Ovary (tissue), 9 donors: ENCODE results near the gene EYA4. TPM values are rescaled to one million over a fixed set of nuclear protein-coding genes. Genes with fewer than 3 reads are reported as not detected.

ENCODE experiments used
- DNase-seq, 5 donors: peaks; one replicate each; pipeline ENCODE4 v3.0.0-alpha.2; 2019 to 2020
- H3K27ac ChIP-seq, 2 donors: fragments of 200-600 bp; one replicate each; pipeline versions ENCODE4 v1.5.1 to v1.8.0; 2019 to 2022
- H3K27me3 ChIP-seq: fragments of 200-600 bp; one replicate; pipeline ENCODE4 v1.8.0; 2022
- H3K36me3 ChIP-seq: fragments of 200-600 bp; sonication (generic); one replicate; pipeline ENCODE4 v1.5.1; 2019
- H3K4me1 ChIP-seq: one replicate; pipeline ENCODE4 v1.8.1; 2013; ENCODE audit warnings: mild to moderate bottlenecking, moderate library complexity; ENCODE audit not compliant: insufficient read depth
- H3K4me3 ChIP-seq: fragments of 200-600 bp; sonication (generic); one replicate; pipeline ENCODE4 v1.5.1; 2017
- H3K9me3 ChIP-seq, 2 donors: fragments of 200-600 bp in 1 of 2; sonication (generic) in 1 of 2; one replicate each; pipeline versions ENCODE4 v1.5.1 to v1.8.1; 2013 to 2019; ENCODE audit warnings: mild to moderate bottlenecking in 1 of 2, moderate library complexity in 1 of 2
- CTCF ChIP-seq, 3 donors: fragments of 450-650 bp in 2 of 3; fragments of 200-600 bp in 1 of 3; IDR thresholded peaks; one replicate each; pipeline versions ENCODE4 v1.5.1 to v1.8.0; 2016 to 2022; ENCODE audit warnings: antibody characterized with exemption in 3 of 3, mild to moderate bottlenecking in 1 of 3
- EP300 ChIP-seq: sonication (generic); formaldehyde crosslinking; IDR thresholded peaks from one replicate; pipeline ENCODE4 v1.6.1; 2017; ENCODE audit warnings: antibody characterized with exemption
- POLR2A ChIP-seq: fragments of 450-650 bp; IDR thresholded peaks from one replicate; pipeline ENCODE4 v1.6.1; 2017; ENCODE audit warnings: antibody characterized with exemption, mild to moderate bottlenecking, moderate library complexity
- WGBS, 3 donors: extraction: QIAGEN DNeasy Blood & Tissue Kit in 1 of 3; methylation state at CpG; one replicate each; pipeline versions ENCODE4 v1.1.5 to v1.1.7; 2013 to 2017; 5-methylcytosine and 5-hydroxymethylcytosine counted together
- intact Hi-C, 4 donors: fragments of 100-400 bp; cut with DNase I; formaldehyde crosslinking; loops; one replicate each; pipeline versions ENCODE4 v1.11.0 to v1.15.1; 2022 to 2023
- polyA plus RNA-seq, 2 donors: library from polyadenylated mRNA; stranded (reverse); fragments of 200-250 nt in 1 of 2; fragments of 350-450 nt in 1 of 2; fragmentation: Illumina TruSeq in 1 of 2; extraction: RNeasy Lipid Tissue Mini Kit (QIAGEN cat#74804) in 1 of 2; gene quantifications; one replicate each; pipeline ENCODE4 v1.2.3, GENCODE V29; 2013 to 2014
- total RNA-seq, 7 donors: library from RNA; depleted of rRNA in 2 of 7; stranded (reverse); fragments of >200 nt in 2 of 7; fragmentation: NEBNext Ultra II Directional in 3 of 7; extraction: Animal tissue kit (Norgen Biotek cat#: 25700) in 3 of 7; gene quantifications; one replicate each; pipeline versions ENCODE4 v1.1.0 to v1.2.4, GENCODE V29; 2016 to 2023
- donor health status: DM: no; HTN: no; CAD: no; lungs with moderate emphysema.
- donor health status: DM: no; HTN: no; CAD: no.
- donor health status: Bipolar disorder and iron deficiency.
- donor health status: DM: yes; HTN: yes; CAD: no.
- donor health status: DM: no; HTN: no; CAD: no.
- donor health status: DM: yes; HTN: yes; CAD: no.

Gene EYA4
- total and polyA plus RNA-seq, 9 donors: 0.08 to 17.8 (median 2.0) TPM

- intact Hi-C loops: no loop called here
- no peaks in the 10 kb centered on the region for H3K4me1 ChIP-seq
These were observed 298.5 kb downstream of the EYA4 start for GRCh38 chr6:133539502-133540259.

GRCh38 chr6:133540361-133540760, 299.2 kb downstream of the EYA4 start:
- H3K4me3 ChIP-seq: no peak overlapping the region
- WGBS, 3 donors: 79 to 82% (median 81%) methylated on average over 3 of the region's 3 CpGs
- H3K4me1 ChIP-seq: no peaks in the 10 kb centered on the region
- no peaks in the 10 kb centered on the region for H3K27me3 ChIP-seq
- no peak for DNase-seq
- H3K36me3 ChIP-seq: no peaks in the 10 kb centered on the region
- H3K27ac ChIP-seq: no peak overlapping the region
- intact Hi-C loops: no loop called here
- no peak for TF ChIP-seq POLR2A
- no peak for TF ChIP-seq CTCF (IDR thresholded peaks at IDR 0.05)
- TF ChIP-seq EP300: no peak
- no peaks in the 10 kb centered on the region for H3K9me3 ChIP-seq

More at GRCh38 chr6:133539502-133540259, 298.5 kb downstream of the EYA4 start:
- WGBS, 3 donors: 85 to 88% (median 85%) methylated on average over 3 of the region's 3 CpGs
- no peak for TF ChIP-seq EP300
- no peak for DNase-seq
- Histone ChIP-seq H3K36me3 (no peaks in the 10 kb centered on the region), H3K27me3 (no peaks in the 10 kb centered on the region), H3K9me3 (no peaks in the 10 kb centered on the region), H3K4me3 (no peak overlapping the region), H3K27ac (no peak overlapping the region)

GRCh38 chr6:133541040-133541439, 299.9 kb downstream of the EYA4 start:
- H3K27me3 ChIP-seq: no peaks in the 10 kb centered on the region

GRCh38 chr6:133542056-133542821, 301.1 kb downstream of the EYA4 start:
- no peak for DNase-seq
- no peaks in the 10 kb centered on the region for H3K9me3 ChIP-seq
- WGBS, 3 donors: 92 to 94% (median 93%) methylated on average over 9 of the region's 9 CpGs

More at GRCh38 chr6:133541040-133541439, 299.9 kb downstream of the EYA4 start:
- Histone ChIP-seq H3K4me1 (no peaks in the 10 kb centered on the region), H3K9me3 (no peaks in the 10 kb centered on the region), H3K4me3 (no peak overlapping the region), H3K27ac (no peak overlapping the region), H3K36me3 (no peaks in the 10 kb centered on the region)
- no peak for DNase-seq
- WGBS, 3 donors: 76 to 82% (median 80%) methylated on average over 2 of the region's 2 CpGs
- TF ChIP-seq CTCF (IDR thresholded peaks at IDR 0.05): no peak
- TF ChIP-seq EP300: no peak
- TF ChIP-seq POLR2A: no peak
- intact Hi-C loops: no loop called here

More at GRCh38 chr6:133542056-133542821, 301.1 kb downstream of the EYA4 start:
- no peaks in the 10 kb centered on the region for H3K27me3 ChIP-seq
- no peaks in the 10 kb centered on the region for H3K36me3 ChIP-seq
- no peaks in the 10 kb centered on the region for H3K4me1 ChIP-seq
- intact Hi-C loops: no loop called here
- H3K27ac ChIP-seq: no peak overlapping the region
- no peak for TF ChIP-seq CTCF (IDR thresholded peaks at IDR 0.05)
- TF ChIP-seq EP300: no peak
- TF ChIP-seq POLR2A: no peak
- no peak overlapping the region for H3K4me3 ChIP-seq
